Activated CD4-positive, alpha-beta T cell treated with anti-CD3 and anti-CD28 coated beads for 48 hours (primary cell): Measurements from ENCODE around the gene ELP2.

Experiments
- DNase-seq: peaks from one replicate; pipeline ENCODE4 v3.0.0-alpha.2; 2020

ELP2 gene

GRCh38 chr18:36124841-36125240, 4.9 kb upstream of the ELP2 start:
- no peak for DNase-seq

GRCh38 chr18:36126668-36127067, 3.0 kb upstream of the ELP2 start:
- no peak for DNase-seq

- DNase-seq = no peak
These were observed 1.7 kb upstream of the ELP2 start for GRCh38 chr18:36127836-36128529.

GRCh38 chr18:36128530-36128870, 1.2 kb upstream of the ELP2 start:
- no peak for DNase-seq

- DNase-seq = no peak
These were observed 796 bp upstream of the ELP2 start for GRCh38 chr18:36128907-36129299.

- no peak for DNase-seq
These were observed 536 bp downstream of the ELP2 start for GRCh38 chr18:36130039-36130831.

- no peak for DNase-seq
These were observed 1.4 kb downstream of the ELP2 start for GRCh38 chr18:36130883-36131653.

- DNase-seq = no peak
These were observed 2.2 kb downstream of the ELP2 start for GRCh38 chr18:36131692-36132483.

GRCh38 chr18:36132756-36133155, 3.1 kb downstream of the ELP2 start:
- no peak for DNase-seq

- DNase-seq = no peak
These were observed 5.6 kb downstream of the ELP2 start for GRCh38 chr18:36135264-36135663.

GRCh38 chr18:36139245-36139644, 9.5 kb downstream of the ELP2 start:
- DNase-seq = no peak

GRCh38 chr18:36141576-36141975, 11.9 kb downstream of the ELP2 start:
- DNase-seq = no peak

GRCh38 chr18:36142751-36143150, 13.1 kb downstream of the ELP2 start:
- no peak for DNase-seq

GRCh38 chr18:36143391-36143790, 13.7 kb downstream of the ELP2 start:
- no peak for DNase-seq

GRCh38 chr18:36149514-36150289, 20.0 kb downstream of the ELP2 start:
- DNase-seq = no peak

- DNase-seq = no peak
These were observed 23.1 kb downstream of the ELP2 start for GRCh38 chr18:36152781-36153180.

GRCh38 chr18:36153203-36153602, 23.5 kb downstream of the ELP2 start:
- DNase-seq = no peak

GRCh38 chr18:36153771-36154170, 24.1 kb downstream of the ELP2 start:
- DNase-seq = no peak

GRCh38 chr18:36155851-36156757, 26.4 kb downstream of the ELP2 start:
- no peak for DNase-seq

GRCh38 chr18:36157441-36157840, 27.7 kb downstream of the ELP2 start:
- no peak for DNase-seq

GRCh38 chr18:36158266-36158867, 28.7 kb downstream of the ELP2 start:
- no peak for DNase-seq
